ENCODE data around the gene CYP24A1.

CYP24A1 gene

DNA sequence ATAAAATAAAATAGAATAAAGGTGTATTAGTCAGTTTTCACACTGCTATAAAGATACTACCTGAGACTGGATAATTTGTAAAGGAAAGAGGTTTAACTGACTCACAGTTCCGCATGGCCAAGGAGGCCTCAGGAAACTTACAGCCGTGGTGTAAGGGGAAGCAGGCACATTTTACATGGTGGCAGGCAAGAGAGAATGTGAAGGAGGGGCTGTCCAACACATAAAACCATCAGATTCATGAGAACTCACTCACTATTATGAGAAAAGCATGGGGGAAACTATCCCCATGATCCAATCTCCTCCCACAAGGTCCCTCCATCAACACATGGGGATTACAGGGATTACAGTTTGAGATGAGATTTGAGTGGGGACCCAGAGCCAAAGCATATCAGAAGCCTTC is 62.3 kb downstream of the CYP24A1 start:
- DNase-seq (ENCODE audit: low read depth) = no peak

- DNase-seq (ENCODE audit: low read depth) = no peak
Measured at GRCh38 chr20:54110457-54110856, 63.3 kb downstream of the CYP24A1 start.

GRCh38 chr20:54110041-54110440 is 63.7 kb downstream of the CYP24A1 start:
- DNase-seq (ENCODE audit: low read depth) = no peak

- no peak for DNase-seq (ENCODE audit: low read depth)
Measured at GRCh38 chr20:54108817-54109216, 65.0 kb downstream of the CYP24A1 start.

GRCh38 chr20:54108326-54108642 is 65.5 kb downstream of the CYP24A1 start:
- DNase-seq (ENCODE audit: low read depth) = no peak

GRCh38 chr20:54107600-54108325 is 66.0 kb downstream of the CYP24A1 start:
- no peak for DNase-seq (ENCODE audit: low read depth)

GRCh38 chr20:54107181-54107580 is 66.6 kb downstream of the CYP24A1 start:
- no peak for DNase-seq (ENCODE audit: low read depth)

DNA sequence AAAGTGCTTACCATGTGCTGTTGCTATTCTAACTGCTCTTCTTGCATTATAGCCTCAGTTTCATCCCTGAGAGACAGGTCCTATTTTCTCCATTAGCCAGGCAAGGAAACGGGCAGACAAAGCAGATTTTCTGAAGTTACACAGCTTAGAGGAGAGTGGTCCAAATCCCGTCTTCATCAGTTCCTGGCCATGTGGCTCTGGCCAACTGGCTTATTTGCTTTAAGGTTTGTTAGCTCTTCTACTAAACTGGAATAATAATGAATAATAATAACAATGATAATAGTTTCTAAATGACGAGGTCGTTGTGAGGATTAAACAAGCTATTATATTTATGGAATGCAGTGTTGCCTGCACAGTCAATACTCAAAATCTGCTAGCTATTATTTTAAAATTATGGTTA is 67.6 kb downstream of the CYP24A1 start:
- no peak for DNase-seq (ENCODE audit: low read depth)

GRCh38 chr20:54105653-54106052 is 68.1 kb downstream of the CYP24A1 start:
- no peak for DNase-seq (ENCODE audit: low read depth)

DNA sequence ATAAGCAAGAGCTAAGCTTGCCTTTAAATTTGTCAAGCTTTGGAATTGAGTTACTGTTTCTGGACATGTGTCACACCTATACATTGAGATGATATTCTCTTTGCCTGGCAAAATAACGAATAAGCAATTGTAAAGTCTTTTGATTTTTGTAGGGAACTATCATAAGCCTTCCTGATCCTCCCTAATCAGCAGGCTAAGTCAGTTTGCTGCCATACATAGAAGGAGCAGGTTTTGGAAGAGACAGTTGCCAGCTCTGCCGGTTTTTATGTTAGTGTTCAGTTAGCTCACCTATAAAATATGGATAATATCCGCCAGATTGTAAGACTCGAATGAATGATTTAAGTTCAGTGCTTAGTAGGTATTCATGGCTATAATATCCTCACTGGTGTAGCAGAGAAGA is 69.0 kb downstream of the CYP24A1 start:
- DNase-seq (ENCODE audit: low read depth) = no peak

DNA sequence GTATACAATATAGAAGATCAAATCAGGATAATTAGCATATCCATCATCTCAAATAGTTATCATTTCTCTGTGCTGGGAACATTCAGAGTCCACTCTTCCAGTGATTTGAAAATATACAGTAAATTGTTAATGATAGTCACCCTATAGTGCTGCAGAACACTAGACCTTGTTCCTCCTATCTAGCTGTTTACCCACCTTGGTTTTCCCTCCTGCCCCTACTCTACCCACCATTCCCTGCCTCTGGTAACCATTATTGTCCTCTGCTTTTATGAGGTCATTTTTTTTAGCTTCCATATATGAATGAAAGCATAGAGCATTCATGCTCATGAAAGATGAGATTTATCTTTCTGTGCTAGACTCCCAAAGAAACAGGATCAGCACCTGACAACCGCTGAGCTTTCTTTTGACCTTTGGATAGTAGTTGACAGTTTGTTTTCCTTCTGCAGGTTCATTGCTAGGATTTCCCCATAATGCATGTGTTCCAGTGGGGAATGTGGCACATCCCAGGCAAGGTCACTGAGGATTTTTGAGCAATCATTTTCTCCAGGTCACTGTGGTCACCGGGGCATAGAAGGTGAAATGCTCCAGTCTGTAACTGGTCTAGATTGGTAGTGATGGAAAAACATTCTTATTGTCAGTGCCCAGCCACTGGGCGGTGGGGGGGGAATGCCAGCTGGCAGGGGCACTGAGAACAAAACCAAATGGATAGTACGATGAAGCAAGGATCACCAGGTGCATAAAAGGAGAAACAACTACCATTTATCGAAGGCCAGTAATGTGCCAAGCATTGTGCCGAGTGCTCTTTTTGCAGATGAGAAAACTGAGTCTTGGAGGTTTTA is 69.8 kb downstream of the CYP24A1 start:
- DNase-seq (ENCODE audit: low read depth) = no peak
